ENCODE measurements around the gene AFDN. TPM values are rescaled to one million over a fixed set of nuclear protein-coding genes. Genes with fewer than 3 reads are reported as not detected.

The AFDN gene
- polyA plus RNA-seq, 1 experiment, result 26.6 TPM

- POLR2A ChIA-PET, result no interaction called here
These were observed 126.8 kb downstream of the AFDN start for GRCh38 chr6:167953551-167953950.

GRCh38 chr6:167954151-167954550, 127.4 kb downstream of the AFDN start:
- TF ChIP-seq CTCF (IDR thresholded peaks at IDR 0.05; ENCODE audit: low read depth, low read length), result no peak
- no peak for DNase-seq (ENCODE audit: low read depth, low spot score)
- H3K4me3 ChIP-seq (ENCODE audit: low read depth, low read length), result no peak overlapping the region
- no peaks in the 10 kb centered on the region; the same call in 1 of the 2 replicates for H3K9me3 ChIP-seq (ENCODE audit: control insufficient read depth, insufficient read depth, low read length)
- ChIA-PET CTCF (no interaction called here), POLR2A (no interaction called here)
- no peak overlapping the region for H3K27ac ChIP-seq (ENCODE audit: low read depth, low read length)
- H3K27me3 ChIP-seq (ENCODE audit: control insufficient read depth, insufficient read depth, low read length), result no peaks in the 10 kb centered on the region

More at GRCh38 chr6:167953551-167953950, 126.8 kb downstream of the AFDN start:
- CTCF ChIA-PET, result no interaction called here
- no peak overlapping the region for H3K4me3 ChIP-seq (ENCODE audit: low read depth, low read length)
- H3K27ac ChIP-seq (ENCODE audit: low read depth, low read length), result no peak overlapping the region
- TF ChIP-seq CTCF (IDR thresholded peaks at IDR 0.05; ENCODE audit: low read depth, low read length), result no peak
- no peaks in the 10 kb centered on the region for H3K27me3 ChIP-seq (ENCODE audit: control insufficient read depth, insufficient read depth, low read length)
- H3K9me3 ChIP-seq (ENCODE audit: control insufficient read depth, insufficient read depth, low read length), result no peaks in the 10 kb centered on the region; the same call in 1 of the 2 replicates
- DNase-seq (ENCODE audit: low read depth, low spot score), result no peak

GRCh38 chr6:167956491-167956890, 129.8 kb downstream of the AFDN start:
- POLR2A ChIA-PET, result no interaction called here
- CTCF ChIA-PET, result no interaction called here
- Histone ChIP-seq H3K27me3 (ENCODE audit: control insufficient read depth, insufficient read depth, low read length) (no peaks in the 10 kb centered on the region), H3K4me3 (ENCODE audit: low read depth, low read length) (no peak overlapping the region), H3K9me3 (ENCODE audit: control insufficient read depth, insufficient read depth, low read length) (no peaks in the 10 kb centered on the region; the same call in 1 of the 2 replicates), H3K27ac (ENCODE audit: low read depth, low read length) (no peak overlapping the region)
- no peak for TF ChIP-seq CTCF (IDR thresholded peaks at IDR 0.05; ENCODE audit: low read depth, low read length)
- no peak for DNase-seq (ENCODE audit: low read depth, low spot score)

- Histone ChIP-seq H3K27me3 (ENCODE audit: control insufficient read depth, insufficient read depth, low read length) (no peaks in the 10 kb centered on the region), H3K9me3 (ENCODE audit: control insufficient read depth, insufficient read depth, low read length) (no peaks in the 10 kb centered on the region), H3K27ac (ENCODE audit: low read depth, low read length) (no peak overlapping the region), H3K4me3 (ENCODE audit: low read depth, low read length) (no peak overlapping the region)
- DNase-seq (ENCODE audit: low read depth, low spot score), result no peak
- ChIA-PET POLR2A (no interaction called here), CTCF (interaction anchor here (0.6 kb wide), 1 partner anchor 28 kb away, joined by 3 read pairs; no protein-coding TSS in a partner anchor)
- no peak for TF ChIP-seq CTCF (IDR thresholded peaks at IDR 0.05; ENCODE audit: low read depth, low read length)
These were observed 130.3 kb downstream of the AFDN start for GRCh38 chr6:167956983-167957492.

GRCh38 chr6:167957626-167958025, 130.9 kb downstream of the AFDN start:
- Histone ChIP-seq H3K4me3 (ENCODE audit: low read depth, low read length) (no peak overlapping the region), H3K27me3 (ENCODE audit: control insufficient read depth, insufficient read depth, low read length) (no peaks in the 10 kb centered on the region), H3K9me3 (ENCODE audit: control insufficient read depth, insufficient read depth, low read length) (no peaks in the 10 kb centered on the region; the same call in 1 of the 2 replicates), H3K27ac (ENCODE audit: low read depth, low read length) (no peak overlapping the region)
- DNase-seq (ENCODE audit: low read depth, low spot score), result no peak
- POLR2A ChIA-PET, result no interaction called here
- CTCF ChIA-PET, result interaction anchor here (0.6 kb wide), 1 partner anchor 29 kb away, joined by 3 read pairs; no protein-coding TSS in a partner anchor
- TF ChIP-seq CTCF (IDR thresholded peaks at IDR 0.05; ENCODE audit: low read depth, low read length), result no peak
